ENCODE data around the gene TTBK2. TPM values are rescaled to one million over a fixed set of nuclear protein-coding genes. Genes with fewer than 3 reads are reported as not detected.

The TTBK2 gene
- total RNA-seq, 1 experiment from 2014 or later, result 10.6 TPM

GRCh38 chr15:42760759-42761158, 159.8 kb downstream of the TTBK2 start (continued):
- TF ChIP-seq CTCF (IDR thresholded peaks at IDR 0.05 in 2 of 3, conservative IDR thresholded peaks at IDR 0.05 in 1 of 3; ENCODE audit: borderline replicate concordance in 1 of 3, insufficient read depth in 1 of 3, low read depth in 2 of 3, low read length in 2 of 3), result no peak

- H3K36me3 ChIP-seq (ENCODE audit: control insufficient read depth in 1 of 2, insufficient read depth in 2 of 2, low read length in 2 of 2), result no peaks in the 10 kb centered on the region
- ATAC-seq (no peak), DNase-seq (ENCODE audit: low read depth, low spot score) (no peak)
- no peaks in the 10 kb centered on the region for H3K4me1 ChIP-seq (ENCODE audit: control insufficient read depth in 1 of 2, insufficient read depth in 2 of 2, low read length in 2 of 2)
- POLR2A ChIA-PET, result no interaction called here
- no peaks in the 10 kb centered on the region for H3K9me2 ChIP-seq (ENCODE audit: insufficient read depth)
- H4K20me1 ChIP-seq (ENCODE audit: insufficient read depth), result no peaks in the 10 kb centered on the region
- CTCF ChIA-PET, result no interaction called here
- no peaks in the 10 kb centered on the region for H3K27me3 ChIP-seq (ENCODE audit: insufficient read depth, low read length)
- H3K9ac ChIP-seq (ENCODE audit: low read length), result no peak overlapping the region
- RAD21 ChIA-PET (ENCODE audit: low non-redundant PET in 1 of 2, low total read pairs in 2 of 2, uncharacterized antibody in 2 of 2, unreplicated experiment in 2 of 2), result no interaction called here
- intact Hi-C loops (cut with micrococcal nuclease), result no loop called here
- no peaks in the 10 kb centered on the region for H3K79me2 ChIP-seq (ENCODE audit: insufficient read depth, low read length)
- H2AFZ ChIP-seq (ENCODE audit: low read depth, low read length, poor library complexity, severe bottlenecking), result no peak overlapping the region
- H3K4me2 ChIP-seq (ENCODE audit: low read length), result no peak overlapping the region
- peaks cover 6 to 10% of the 10 kb centered on the region in 2 experiments; a peak in 2 of 4 replicates for H3K9me3 ChIP-seq (ENCODE audit: control insufficient read depth in 1 of 2, insufficient read depth in 1 of 2, low read depth in 1 of 2, low read length in 2 of 2)
- no peak overlapping the region for H3K4me3 ChIP-seq (replicated peaks in 1 of 2; ENCODE audit: low read depth in 1 of 2, low read length in 2 of 2)
- TF ChIP-seq TCF7L2 (IDR thresholded peaks at IDR 0.05; ENCODE audit: borderline replicate concordance, extremely low read depth, insufficient read depth, insufficient read length) (no peak), ZBTB33 (IDR thresholded peaks at IDR 0.05; ENCODE audit: extremely low read depth, insufficient replicate concordance, low read length) (no peak), EZH2phosphoT487 (IDR thresholded peaks at IDR 0.05; ENCODE audit: borderline replicate concordance) (no peak), SP1 (IDR thresholded peaks at IDR 0.05; ENCODE audit: low read depth) (no peak), EGR1 (IDR thresholded peaks at IDR 0.05; ENCODE audit: low read depth) (no peak), JUND (IDR thresholded peaks at IDR 0.05) (no peak), REST (IDR thresholded peaks at IDR 0.05; ENCODE audit: low read depth) (no peak), ELF1 (IDR thresholded peaks at IDR 0.05; ENCODE audit: borderline replicate concordance, low read depth) (no peak), EZH2 (IDR thresholded peaks at IDR 0.05) (no peak), FOSL1 (IDR thresholded peaks at IDR 0.05; ENCODE audit: low read depth) (no peak)
- BruUV-seq (replicated peaks), result no TSS peak
- H3K27ac ChIP-seq (ENCODE audit: low read depth, low read length), result no peak overlapping the region
These were observed 161.5 kb downstream of the TTBK2 start for GRCh38 chr15:42759093-42759492.
